ENCODE measurements around the gene PLK4. TPM values are rescaled to one million over a fixed set of nuclear protein-coding genes. Genes with fewer than 3 reads are reported as not detected.
"Not testable (repeated sequence)": the region's sequence is repeated elsewhere in the genome, so short reads cannot be mapped to it uniquely, and the experiment has no call there.

Gene PLK4
- polyA plus RNA-seq, 3 donors from 2014 or later = 2.0 to 3.9 (median 2.9) TPM

- Mint-ChIP-seq H3K36me3 (peaks cover 4 to 8% (median 5%) of the 10 kb centered on the region in 3 donors), H3K27me3 (ENCODE audit: low read depth in 3 of 3) (no peaks in the 10 kb centered on the region), H3K9me3 (no peaks in the 10 kb centered on the region), H3K4me1 (no peaks in the 10 kb centered on the region), H3K4me3 (no peak overlapping the region), H3K27ac (no peak overlapping the region)
- no peak for DNase-seq
These were observed 10.4 kb upstream of the PLK4 start for GRCh38 chr4:127870281-127870680.

- H3K27ac Mint-ChIP-seq = no peak overlapping the region
- H3K9me3 Mint-ChIP-seq = no peaks in the 10 kb centered on the region
- H3K36me3 Mint-ChIP-seq = peaks cover 4 to 8% (median 7%) of the 10 kb centered on the region in 3 donors
- H3K4me3 Mint-ChIP-seq = no peak overlapping the region
- H3K27me3 Mint-ChIP-seq (ENCODE audit: low read depth in 3 of 3) = no peaks in the 10 kb centered on the region
- no peak for DNase-seq
- H3K4me1 Mint-ChIP-seq = no peaks in the 10 kb centered on the region
These were observed 10.0 kb upstream of the PLK4 start for GRCh38 chr4:127870688-127871087.

- no peak overlapping the region for H3K4me3 Mint-ChIP-seq
- peaks cover 4 to 10% (median 5%) of the 10 kb centered on the region in 3 donors for H3K27me3 Mint-ChIP-seq (ENCODE audit: low read depth in 3 of 3)
These were observed 4.9 kb upstream of the PLK4 start for GRCh38 chr4:127875791-127876190.

GRCh38 chr4:127881563-127881864, 821 bp downstream of the PLK4 start:
- peaks cover 0 to 4% (median 0%) of the 10 kb centered on the region in 3 donors for H3K36me3 Mint-ChIP-seq
- H3K9me3 Mint-ChIP-seq = no peaks in the 10 kb centered on the region
- peak in 1 of 3 donors; percentile 14 for DNase-seq
- peaks cover 4 to 19% (median 12%) of the 10 kb centered on the region in 3 donors for H3K27me3 Mint-ChIP-seq (ENCODE audit: low read depth in 3 of 3)
- H3K27ac Mint-ChIP-seq = peak overlapping the region in 5 of 6 donors; percentile 20 to 98 (median 96)
- H3K4me3 Mint-ChIP-seq = peak overlapping the region; percentile 96 to 99 (median 97)
- peaks cover 21 to 33% of the 10 kb centered on the region in 2 donors for H3K4me1 Mint-ChIP-seq

More at GRCh38 chr4:127875791-127876190, 4.9 kb upstream of the PLK4 start:
- Mint-ChIP-seq H3K4me1 (peaks cover 9 to 21% of the 10 kb centered on the region in 2 donors), H3K36me3 (peaks cover 3 to 8% (median 4%) of the 10 kb centered on the region in 3 donors), H3K9me3 (no peaks in the 10 kb centered on the region), H3K27ac (no peak overlapping the region)
- DNase-seq = no peak

GRCh38 chr4:127888559-127888958, 7.9 kb downstream of the PLK4 start:
- Mint-ChIP-seq H3K9me3 (no peaks in the 10 kb centered on the region), H3K36me3 (peaks cover under 1 to 6% (median 3%) of the 10 kb centered on the region in 3 donors), H3K27ac (peak overlapping the region in 1 of 6 donors; percentile 53), H3K4me1 (no peaks in the 10 kb centered on the region), H3K27me3 (ENCODE audit: low read depth in 3 of 3) (peaks cover 0 to 1% (median 0%) of the 10 kb centered on the region in 3 donors), H3K4me3 (no peak overlapping the region)
- no peak for DNase-seq

GRCh38 chr4:127889903-127890302, 9.2 kb downstream of the PLK4 start:
- Mint-ChIP-seq H3K36me3 (peaks cover 3 to 9% (median 9%) of the 10 kb centered on the region in 3 donors), H3K9me3 (no peaks in the 10 kb centered on the region), H3K4me3 (no peak overlapping the region), H3K27ac (no peak overlapping the region), H3K4me1 (no peaks in the 10 kb centered on the region), H3K27me3 (ENCODE audit: low read depth in 3 of 3) (peaks cover 0 to 1% (median 0%) of the 10 kb centered on the region in 3 donors)
- DNase-seq = no peak

- Mint-ChIP-seq H3K27me3 (ENCODE audit: low read depth in 3 of 3) (peaks cover 0 to 2% (median 1%) of the 10 kb centered on the region in 3 donors), H3K4me1 (no peaks in the 10 kb centered on the region), H3K27ac (no peak overlapping the region), H3K36me3 (peaks cover 3 to 18% (median 10%) of the 10 kb centered on the region in 3 donors), H3K9me3 (no peaks in the 10 kb centered on the region), H3K4me3 (no peak overlapping the region)
- no peak for DNase-seq
These were observed 15.4 kb downstream of the PLK4 start for GRCh38 chr4:127896069-127896468.

GRCh38 chr4:127896528-127896927, 15.8 kb downstream of the PLK4 start:
- no peaks in the 10 kb centered on the region for H3K4me1 Mint-ChIP-seq
- peaks cover 0 to 2% (median 1%) of the 10 kb centered on the region in 3 donors for H3K27me3 Mint-ChIP-seq (ENCODE audit: low read depth in 3 of 3)
- no peaks in the 10 kb centered on the region for H3K9me3 Mint-ChIP-seq
- no peak overlapping the region for H3K27ac Mint-ChIP-seq
- H3K36me3 Mint-ChIP-seq = peaks cover 3 to 18% (median 10%) of the 10 kb centered on the region in 3 donors
- H3K4me3 Mint-ChIP-seq = no peak overlapping the region
- no peak for DNase-seq

GRCh38 chr4:127899682-127900081, 19.0 kb downstream of the PLK4 start:
- DNase-seq; H3K4me3 Mint-ChIP-seq; H3K4me1 Mint-ChIP-seq; H3K27ac Mint-ChIP-seq; H3K27me3 Mint-ChIP-seq (ENCODE audit: low read depth in 3 of 3); H3K9me3 Mint-ChIP-seq: not testable (repeated sequence)
- H3K36me3 Mint-ChIP-seq = peaks cover 3 to 12% (median 7%) of the 10 kb centered on the region in 3 donors

- Mint-ChIP-seq H3K27me3 (ENCODE audit: low read depth in 3 of 3) (peaks cover 1 to 3% (median 2%) of the 10 kb centered on the region in 3 donors), H3K27ac (no peak overlapping the region), H3K36me3 (peaks cover 0 to 4% (median 3%) of the 10 kb centered on the region in 3 donors), H3K4me3 (no peak overlapping the region), H3K9me3 (peaks cover 0 to 4% (median 0%) of the 10 kb centered on the region in 6 donors), H3K4me1 (no peaks in the 10 kb centered on the region)
- no peak for DNase-seq
These were observed 24.3 kb downstream of the PLK4 start for GRCh38 chr4:127905029-127905428.

GRCh38 chr4:127916512-127916911, 35.8 kb downstream of the PLK4 start:
- peaks cover 0 to 5% (median 0%) of the 10 kb centered on the region in 3 donors for H3K27me3 Mint-ChIP-seq (ENCODE audit: low read depth in 3 of 3)
- H3K4me3 Mint-ChIP-seq = no peak overlapping the region
- DNase-seq = no peak
- H3K4me1 Mint-ChIP-seq = no peaks in the 10 kb centered on the region
- peaks cover 8 to 14% (median 12%) of the 10 kb centered on the region in 3 donors for H3K36me3 Mint-ChIP-seq
- H3K27ac Mint-ChIP-seq = no peak overlapping the region
- H3K9me3 Mint-ChIP-seq = no peaks in the 10 kb centered on the region

- Mint-ChIP-seq H3K27me3 (ENCODE audit: low read depth in 3 of 3) (peaks cover 0 to 4% (median 0%) of the 10 kb centered on the region in 3 donors), H3K27ac (no peak overlapping the region), H3K9me3 (no peaks in the 10 kb centered on the region)
These were observed 36.5 kb downstream of the PLK4 start for GRCh38 chr4:127917151-127917550.

GRCh38 chr4:127920521-127920920, 39.8 kb downstream of the PLK4 start:
- H3K9me3 Mint-ChIP-seq = no peaks in the 10 kb centered on the region
- no peak overlapping the region for H3K4me3 Mint-ChIP-seq
- peaks cover 18 to 34% (median 31%) of the 10 kb centered on the region in 3 donors for H3K36me3 Mint-ChIP-seq
- H3K27me3 Mint-ChIP-seq (ENCODE audit: low read depth in 3 of 3) = peaks cover 0 to 1% (median 0%) of the 10 kb centered on the region in 3 donors
- no peak for DNase-seq
- no peak overlapping the region for H3K27ac Mint-ChIP-seq
- no peaks in the 10 kb centered on the region for H3K4me1 Mint-ChIP-seq

More at GRCh38 chr4:127917151-127917550, 36.5 kb downstream of the PLK4 start:
- Mint-ChIP-seq H3K4me1 (no peaks in the 10 kb centered on the region), H3K36me3 (peaks cover 8 to 16% (median 12%) of the 10 kb centered on the region in 3 donors), H3K4me3 (no peak overlapping the region)
- DNase-seq = no peak

- H3K27me3 Mint-ChIP-seq (ENCODE audit: low read depth in 3 of 3) = no peaks in the 10 kb centered on the region
- peaks cover 21 to 43% (median 34%) of the 10 kb centered on the region in 3 donors for H3K36me3 Mint-ChIP-seq
- no peaks in the 10 kb centered on the region for H3K9me3 Mint-ChIP-seq
- no peaks in the 10 kb centered on the region for H3K4me1 Mint-ChIP-seq
- DNase-seq = no peak
- H3K4me3 Mint-ChIP-seq = no peak overlapping the region
- H3K27ac Mint-ChIP-seq = peak overlapping the region in 1 of 6 donors; percentile 57
These were observed 41.5 kb downstream of the PLK4 start for GRCh38 chr4:127922226-127922625.

- H3K27ac Mint-ChIP-seq; H3K27me3 Mint-ChIP-seq (ENCODE audit: low read depth in 3 of 3); H3K4me1 Mint-ChIP-seq; DNase-seq; H3K4me3 Mint-ChIP-seq; H3K9me3 Mint-ChIP-seq: not testable (repeated sequence)
- H3K36me3 Mint-ChIP-seq = peaks cover 17 to 42% (median 38%) of the 10 kb centered on the region in 3 donors
These were observed 45.0 kb downstream of the PLK4 start for GRCh38 chr4:127925720-127926119.

All from immature natural killer cell (primary cell).